OCI-LY7 (cell line): Measurements from ENCODE around the gene TM4SF5.

ENCODE experiments used
- EZH2phosphoT487 ChIP-seq: fragments of 200-600 bp; sonication (generic); IDR thresholded peaks from 2 replicates; pipeline ENCODE4 v1.6.1; 2018; ENCODE audit warnings: low read depth, borderline replicate concordance, mild to moderate bottlenecking, mixed run types, antibody characterized with exemption, low read length, moderate library complexity, mixed read lengths
- TF ChIP-seq, protein P1 (sequence below): fragments of 200-600 bp; sonication (generic); conservative IDR thresholded peaks from 2 replicates; pipeline ENCODE4 v1.5.1; 2014; ENCODE audit warnings: mild to moderate bottlenecking, antibody characterized with exemption, low read length, moderate library complexity, mixed read lengths

- TF ChIP-seq, protein P1, sequence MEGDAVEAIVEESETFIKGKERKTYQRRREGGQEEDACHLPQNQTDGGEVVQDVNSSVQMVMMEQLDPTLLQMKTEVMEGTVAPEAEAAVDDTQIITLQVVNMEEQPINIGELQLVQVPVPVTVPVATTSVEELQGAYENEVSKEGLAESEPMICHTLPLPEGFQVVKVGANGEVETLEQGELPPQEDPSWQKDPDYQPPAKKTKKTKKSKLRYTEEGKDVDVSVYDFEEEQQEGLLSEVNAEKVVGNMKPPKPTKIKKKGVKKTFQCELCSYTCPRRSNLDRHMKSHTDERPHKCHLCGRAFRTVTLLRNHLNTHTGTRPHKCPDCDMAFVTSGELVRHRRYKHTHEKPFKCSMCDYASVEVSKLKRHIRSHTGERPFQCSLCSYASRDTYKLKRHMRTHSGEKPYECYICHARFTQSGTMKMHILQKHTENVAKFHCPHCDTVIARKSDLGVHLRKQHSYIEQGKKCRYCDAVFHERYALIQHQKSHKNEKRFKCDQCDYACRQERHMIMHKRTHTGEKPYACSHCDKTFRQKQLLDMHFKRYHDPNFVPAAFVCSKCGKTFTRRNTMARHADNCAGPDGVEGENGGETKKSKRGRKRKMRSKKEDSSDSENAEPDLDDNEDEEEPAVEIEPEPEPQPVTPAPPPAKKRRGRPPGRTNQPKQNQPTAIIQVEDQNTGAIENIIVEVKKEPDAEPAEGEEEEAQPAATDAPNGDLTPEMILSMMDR = no peak
- no peak for TF ChIP-seq EZH2phosphoT487
Observed at GRCh38 chr17:4802228-4802627, 30.5 kb downstream of the TM4SF5 start, which contains the start of gene C17orf114.
